HEK293T (cell line): ENCODE data around the gene SMIM12.

Experiments used
- CTCF ChIA-PET: fragments of 350-600 bp; formaldehyde crosslinking; extraction: SDS; loops from one replicate; lab custom pipeline; 2021; ENCODE audit warnings: antibody characterized with exemption, inconsistent platforms; lab: Yijun Ruan, JAX
- POLR2A ChIA-PET: fragments of 350-600 bp; formaldehyde crosslinking; extraction: SDS; loops from one replicate; lab custom pipeline; 2020; ENCODE audit warnings: antibody characterized with exemption, inconsistent platforms; lab: Yijun Ruan, JAX
- DNase-seq: peaks from one replicate; pipeline ENCODE4 v3.0.0; 2012; ENCODE audit warnings: mixed read lengths; ENCODE audit errors: extremely low spot score
- ARNT ChIP-seq: fragments of 450-650 bp; IDR thresholded peaks from 2 replicates; pipeline ENCODE4 v1.6.1; 2017; ENCODE audit warnings: mild to moderate bottlenecking
- BHLHE40 ChIP-seq: fragments of 450-650 bp; IDR thresholded peaks from 2 replicates; pipeline ENCODE4 v1.6.1; 2016; ENCODE audit warnings: mild to moderate bottlenecking, moderate library complexity, borderline replicate concordance
- CTBP1 ChIP-seq: fragments of 450-650 bp; IDR thresholded peaks from 2 replicates; pipeline ENCODE4 v1.6.1; 2016; ENCODE audit warnings: borderline replicate concordance
- ELF4 ChIP-seq: fragments of 450-650 bp; IDR thresholded peaks from 2 replicates; pipeline ENCODE4 v1.6.1; 2017; ENCODE audit warnings: antibody characterized with exemption
- FOXA1 ChIP-seq: fragments of 450-650 bp; IDR thresholded peaks from 2 replicates; pipeline ENCODE4 v1.6.1; 2016; ENCODE audit warnings: mild to moderate bottlenecking
- FOXK2 ChIP-seq: fragments of 450-650 bp; IDR thresholded peaks from 2 replicates; pipeline ENCODE4 v1.6.1; 2016; ENCODE audit warnings: mild to moderate bottlenecking
- FOXM1 ChIP-seq: fragments of 450-650 bp; IDR thresholded peaks from 2 replicates; pipeline ENCODE4 v1.6.1; 2017; ENCODE audit warnings: mild to moderate bottlenecking, borderline replicate concordance
- HDGF ChIP-seq: fragments of 450-650 bp; IDR thresholded peaks from 2 replicates; pipeline ENCODE4 v1.6.1; 2017; ENCODE audit warnings: antibody characterized with exemption, borderline replicate concordance
- L3MBTL2 ChIP-seq: fragments of 450-650 bp; conservative IDR thresholded peaks from 2 replicates; pipeline ENCODE4 v1.6.1; 2016; ENCODE audit warnings: mild to moderate bottlenecking
- LEF1 ChIP-seq: fragments of 450-650 bp; IDR thresholded peaks from 2 replicates; pipeline ENCODE4 v1.6.1; 2017; ENCODE audit warnings: mild to moderate bottlenecking, borderline replicate concordance
- NFRKB ChIP-seq: fragments of 450-650 bp; IDR thresholded peaks from 2 replicates; pipeline ENCODE4 v1.6.1; 2016; ENCODE audit warnings: mild to moderate bottlenecking, moderate library complexity
- PKNOX1 ChIP-seq: fragments of 450-650 bp; IDR thresholded peaks from 2 replicates; pipeline ENCODE4 v1.6.1; 2016
- SP1 ChIP-seq: fragments of 450-650 bp; IDR thresholded peaks from 2 replicates; pipeline ENCODE4 v1.6.1; 2017
- SUZ12 ChIP-seq: fragments of 450-650 bp; IDR thresholded peaks from 2 replicates; pipeline ENCODE4 v1.6.1; 2016; ENCODE audit warnings: mild to moderate bottlenecking
- TARDBP ChIP-seq: fragments of 450-650 bp; IDR thresholded peaks from 2 replicates; pipeline ENCODE4 v1.6.1; 2016
- ZNF384 ChIP-seq: fragments of 450-650 bp; IDR thresholded peaks from 2 replicates; pipeline ENCODE4 v1.6.1; 2016

The SMIM12 gene

GRCh38 chr1:34884536-34884935, 25.0 kb upstream of the SMIM12 start:
- ChIA-PET POLR2A (interaction anchor here (1.1 kb wide), 1 partner anchor 18 kb away, joined by 3 read pairs; no protein-coding TSS in a partner anchor), CTCF (interaction anchor here (1.0 kb wide), 1 partner anchor 18 kb away, joined by 3 read pairs; no protein-coding TSS in a partner anchor)
- DNase-seq: no peak
- TF ChIP-seq FOXM1: no peak
- TF ChIP-seq CTBP1: no peak
- TF ChIP-seq FOXA1: no peak
- no peak for TF ChIP-seq LEF1

DNA sequence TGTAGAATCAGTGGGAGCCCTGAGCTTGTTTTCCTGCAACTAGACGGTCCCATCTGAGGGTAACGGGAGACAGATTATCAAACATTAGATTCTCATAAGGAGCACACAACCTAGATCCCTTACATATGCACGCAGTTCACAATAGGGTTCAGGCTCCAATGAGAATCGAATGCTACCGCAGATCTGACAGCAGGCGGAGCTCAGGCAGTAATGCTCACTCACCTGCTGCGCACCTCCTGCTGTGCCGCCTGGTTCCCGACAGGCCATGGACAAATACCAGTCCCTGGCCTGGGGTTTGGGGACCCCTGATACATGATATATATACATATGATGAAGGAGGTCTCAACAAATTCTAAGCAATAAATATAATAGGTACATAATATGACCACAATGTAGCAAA, 19.7 kb upstream of the SMIM12 start:
- CTCF ChIA-PET: no interaction called here
- DNase-seq: no peak
- POLR2A ChIA-PET: no interaction called here
- TF ChIP-seq ARNT (no peak), LEF1 (no peak), BHLHE40 (no peak), PKNOX1 (no peak), SP1 (no peak), ELF4 (no peak), ZNF384 (no peak), L3MBTL2 (no peak), FOXA1 (no peak), NFRKB (no peak), FOXM1 (no peak), FOXK2 (no peak), HDGF (no peak), SUZ12 (no peak)

- DNase-seq: no peak
- ChIA-PET CTCF (interaction anchor here (0.6 kb wide), 1 partner anchor 10 kb away, joined by 3 read pairs; no protein-coding TSS in a partner anchor), POLR2A (no interaction called here)
- TF ChIP-seq FOXM1 (no peak), SUZ12 (no peak), ARNT (no peak), TARDBP (no peak), HDGF (no peak), LEF1 (no peak), ELF4 (no peak), CTBP1 (no peak), NFRKB (no peak), BHLHE40 (no peak), SP1 (no peak), PKNOX1 (no peak), FOXK2 (no peak), ZNF384 (no peak), L3MBTL2 (no peak), FOXA1 (no peak)
Observed at GRCh38 chr1:34876406-34876805, 16.9 kb upstream of the SMIM12 start.

DNA sequence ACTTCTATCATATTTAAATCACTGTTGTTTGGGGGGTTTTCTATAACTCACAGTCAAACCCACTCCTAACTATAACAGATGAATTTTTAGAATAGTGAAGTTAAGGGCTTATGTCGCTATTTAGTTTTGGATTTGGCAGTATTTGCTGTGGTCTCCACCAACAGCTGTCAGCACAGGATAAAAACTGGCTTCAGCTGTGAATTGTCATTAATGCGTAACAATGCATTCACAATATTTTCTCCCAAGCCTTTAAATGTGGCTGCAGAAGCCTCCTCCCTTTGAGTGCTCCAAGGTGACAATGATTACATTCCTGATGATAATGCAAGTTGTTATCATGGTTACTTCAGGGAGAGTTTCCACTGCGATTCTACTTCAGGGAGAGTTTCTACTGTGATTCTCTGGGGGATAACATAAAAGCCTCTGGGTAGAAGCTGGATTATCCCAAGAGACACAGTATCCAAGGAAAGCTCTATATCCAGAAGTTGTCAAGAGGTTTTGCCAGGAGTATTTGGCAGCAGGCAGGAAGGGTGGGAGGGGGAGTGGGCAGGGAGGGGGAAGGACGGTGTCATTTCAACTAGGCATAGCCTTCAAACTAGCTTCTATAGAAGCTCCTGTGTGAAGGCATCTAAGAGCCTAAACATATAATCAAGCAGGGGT, 14.9 kb upstream of the SMIM12 start:
- CTCF ChIA-PET: interaction anchor here (0.7 kb wide), 1 partner anchor 15 kb away, joined by 3 read pairs; the partner anchor contains the start of gene SMIM12
- POLR2A ChIA-PET: interaction anchor here (1.0 to 1.2 kb wide), 2 partner anchors 15 kb away, joined by 5 read pairs; partner anchors contain the start of gene SMIM12
- TF ChIP-seq L3MBTL2: no peak
- TF ChIP-seq FOXA1: no peak
- TF ChIP-seq FOXM1: no peak
- no peak for TF ChIP-seq ZNF384
- no peak for TF ChIP-seq FOXK2
- TF ChIP-seq TARDBP: no peak
- TF ChIP-seq SUZ12: no peak
- TF ChIP-seq HDGF: no peak
- DNase-seq: no peak

DNA sequence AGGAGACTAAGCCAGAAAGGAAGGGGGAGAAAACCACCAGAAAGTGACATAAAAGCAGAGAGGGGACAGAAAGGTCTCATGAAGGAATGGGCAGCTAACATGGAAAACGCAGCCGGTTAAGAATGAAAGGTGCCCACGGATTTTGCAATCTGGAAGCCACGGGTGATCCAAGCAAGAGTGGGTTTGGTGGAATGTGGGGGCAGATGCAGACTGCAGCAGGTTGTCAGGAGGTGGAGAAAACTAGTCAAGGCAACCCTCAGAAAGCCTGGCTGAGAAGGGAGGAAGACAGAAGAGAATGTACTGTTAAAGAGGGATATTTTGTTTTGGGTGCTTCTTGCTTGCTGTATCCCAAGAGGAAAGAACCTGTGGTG, 12.6 kb upstream of the SMIM12 start:
- ChIA-PET POLR2A (interaction anchor here (1.6 kb wide), 1 partner anchor 12 kb away, joined by 5 read pairs; the partner anchor contains the start of gene SMIM12), CTCF (interaction anchor here (1.6 kb wide), 1 partner anchor 13 kb away, joined by 4 read pairs; the partner anchor contains the start of gene SMIM12)
- DNase-seq: no peak
- TF ChIP-seq LEF1 (no peak), SUZ12 (no peak), FOXA1 (no peak), PKNOX1 (no peak), BHLHE40 (no peak), L3MBTL2 (no peak), NFRKB (no peak), TARDBP (no peak), HDGF (no peak), CTBP1 (no peak), ZNF384 (no peak), ELF4 (no peak)

- DNase-seq: no peak
- ChIA-PET CTCF (interaction anchor here (1.6 kb wide), 1 partner anchor 12 kb away, joined by 4 read pairs; the partner anchor contains the start of gene SMIM12), POLR2A (interaction anchor here (1.6 kb wide), 1 partner anchor 12 kb away, joined by 5 read pairs; the partner anchor contains the start of gene SMIM12)
- no peak for TF ChIP-seq FOXA1
- TF ChIP-seq ELF4: no peak
- no peak for TF ChIP-seq HDGF
- TF ChIP-seq SUZ12: no peak
- TF ChIP-seq ZNF384: no peak
- TF ChIP-seq BHLHE40: no peak
- TF ChIP-seq CTBP1: no peak
- TF ChIP-seq FOXK2: no peak
- TF ChIP-seq LEF1: no peak
- TF ChIP-seq L3MBTL2: no peak
Observed at GRCh38 chr1:34871443-34872132, 12.0 kb upstream of the SMIM12 start.
